Suppressor macrophage (primary cell): ENCODE results near the gene ANKRD52.
"Not testable (repeated sequence)": the region's sequence is repeated elsewhere in the genome, so short reads cannot be mapped to it uniquely, and the experiment has no call there.

ENCODE experiments used
- DNase-seq, 4 experiments: peaks; one replicate each; pipeline ENCODE4 v3.0.0-alpha.2; 2020 to 2022

ANKRD52 gene

GRCh38 chr12:56208006-56208405 is 50.2 kb downstream of the ANKRD52 start:
- DNase-seq = no peak

GRCh38 chr12:56206452-56207166 is 51.6 kb downstream of the ANKRD52 start:
- DNase-seq = peak; percentile 53 to 69 (median 61)

- no peak for DNase-seq
These were observed 52.7 kb downstream of the ANKRD52 start for GRCh38 chr12:56205445-56205844.

GRCh38 chr12:56204275-56204674 is 53.9 kb downstream of the ANKRD52 start:
- DNase-seq = no peak

GRCh38 chr12:56202838-56203237 is 55.3 kb downstream of the ANKRD52 start:
- no peak for DNase-seq

- no peak for DNase-seq
These were observed 55.8 kb downstream of the ANKRD52 start for GRCh38 chr12:56202366-56202765.

GRCh38 chr12:56198836-56199235 is 59.3 kb downstream of the ANKRD52 start:
- DNase-seq = no peak

GRCh38 chr12:56197921-56198635 is 60.1 kb downstream of the ANKRD52 start:
- DNase-seq = no peak

GRCh38 chr12:56196818-56197550 is 61.2 kb downstream of the ANKRD52 start:
- not testable (repeated sequence) for DNase-seq

GRCh38 chr12:56193025-56193578 is 65.1 kb downstream of the ANKRD52 start:
- peak; percentile 92 to 96 (median 94) for DNase-seq

GRCh38 chr12:56192582-56192981 is 65.6 kb downstream of the ANKRD52 start:
- DNase-seq = no peak

GRCh38 chr12:56190695-56191155 is 67.5 kb downstream of the ANKRD52 start:
- DNase-seq = no peak

- peak; percentile 82 to 93 (median 85) for DNase-seq
These were observed 68.1 kb downstream of the ANKRD52 start for GRCh38 chr12:56189918-56190694.

- DNase-seq = peak; percentile 93 to 97 (median 95)
These were observed 68.9 kb downstream of the ANKRD52 start, which contains the start of gene SMARCC2 for GRCh38 chr12:56189099-56189917. SMARCC2 (minus strand) TSS chr12:56189483; CDS start chr12:56189461, 22 bp downstream.

- peak in 1 of 4 experiments; percentile 36 for DNase-seq
These were observed 69.4 kb downstream of the ANKRD52 start for GRCh38 chr12:56188778-56189098.

GRCh38 chr12:56188131-56188777 is 69.9 kb downstream of the ANKRD52 start:
- peak in 3 of 4 experiments; percentile 18 to 29 (median 27) for DNase-seq
